Measurements from ENCODE around the gene MTFP1. TPM values are rescaled to one million over a fixed set of nuclear protein-coding genes. Genes with fewer than 3 reads are reported as not detected.

Gene MTFP1
- total RNA-seq, 1 experiment from 2014 or later = 65.7 TPM

DNA sequence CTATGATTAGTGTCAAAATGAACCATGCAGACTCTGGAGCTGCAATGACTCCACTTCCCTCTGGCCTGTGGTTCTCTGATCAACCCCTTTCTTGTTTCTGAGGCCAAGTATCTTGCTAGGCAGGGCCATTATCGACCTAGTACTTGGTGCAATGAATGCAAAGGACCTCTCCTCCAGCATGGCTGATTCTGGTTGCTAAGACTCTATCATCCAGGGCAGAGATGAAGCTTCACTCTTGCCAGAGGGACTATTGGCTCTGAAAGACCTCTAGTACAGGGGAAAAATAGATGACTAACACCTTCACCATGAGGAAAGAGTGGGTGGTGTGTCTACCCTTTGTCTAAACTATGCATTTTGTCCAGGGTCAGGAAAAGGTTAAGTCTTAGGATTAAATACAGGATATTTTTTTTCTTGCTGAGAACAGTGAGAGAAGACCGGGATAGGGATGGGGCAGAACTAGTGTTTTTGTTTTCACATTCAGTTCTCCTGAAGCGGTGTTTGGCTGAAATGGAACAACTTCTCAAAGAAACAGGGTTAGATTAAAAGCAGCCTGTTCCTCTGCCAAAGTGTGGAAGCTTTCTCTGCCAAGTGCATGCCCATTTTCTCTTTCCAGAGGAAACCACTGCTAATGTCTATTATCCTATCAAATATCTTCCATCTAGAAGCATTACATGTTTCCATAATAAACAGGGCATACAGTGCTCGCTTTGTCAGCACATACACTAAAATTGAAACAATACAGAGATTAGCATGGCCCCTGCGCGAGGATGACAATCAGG lies 5.0 kb upstream of the MTFP1 start:
- DNase-seq = peak; percentile 59
- Histone ChIP-seq H3K4me3 (ENCODE audit: low read length) (peak overlapping the region; percentile 20; the same call in 1 of the 2 replicates), H3K4me1 (ENCODE audit: insufficient read depth, low read length) (peaks cover 46% of the 10 kb centered on the region), H3K27ac (ENCODE audit: low read length) (peak overlapping the region; percentile 95), H3K27me3 (ENCODE audit: low read length) (no peaks in the 10 kb centered on the region), H3K9me2 (replicated peaks; ENCODE audit: low read length) (no peaks in the 10 kb centered on the region), H4K20me1 (ENCODE audit: low read length) (no peaks in the 10 kb centered on the region), H3K4me2 (ENCODE audit: low read length) (peak overlapping the region; percentile 83), H3K79me2 (ENCODE audit: low read length) (peaks cover 28% of the 10 kb centered on the region), H3K36me3 (ENCODE audit: low read depth, low read length) (peaks cover 26% of the 10 kb centered on the region), H2AFZ (ENCODE audit: low read length) (no peak overlapping the region), H3K9ac (ENCODE audit: low read length) (peak overlapping the region; percentile 93), H3F3A (ENCODE audit: low read length, unreplicated experiment) (no peaks in the 10 kb centered on the region), H3K9me3 (ENCODE audit: low read length) (no peaks in the 10 kb centered on the region)
- no peak for ATAC-seq
- TF ChIP-seq, protein P1, sequence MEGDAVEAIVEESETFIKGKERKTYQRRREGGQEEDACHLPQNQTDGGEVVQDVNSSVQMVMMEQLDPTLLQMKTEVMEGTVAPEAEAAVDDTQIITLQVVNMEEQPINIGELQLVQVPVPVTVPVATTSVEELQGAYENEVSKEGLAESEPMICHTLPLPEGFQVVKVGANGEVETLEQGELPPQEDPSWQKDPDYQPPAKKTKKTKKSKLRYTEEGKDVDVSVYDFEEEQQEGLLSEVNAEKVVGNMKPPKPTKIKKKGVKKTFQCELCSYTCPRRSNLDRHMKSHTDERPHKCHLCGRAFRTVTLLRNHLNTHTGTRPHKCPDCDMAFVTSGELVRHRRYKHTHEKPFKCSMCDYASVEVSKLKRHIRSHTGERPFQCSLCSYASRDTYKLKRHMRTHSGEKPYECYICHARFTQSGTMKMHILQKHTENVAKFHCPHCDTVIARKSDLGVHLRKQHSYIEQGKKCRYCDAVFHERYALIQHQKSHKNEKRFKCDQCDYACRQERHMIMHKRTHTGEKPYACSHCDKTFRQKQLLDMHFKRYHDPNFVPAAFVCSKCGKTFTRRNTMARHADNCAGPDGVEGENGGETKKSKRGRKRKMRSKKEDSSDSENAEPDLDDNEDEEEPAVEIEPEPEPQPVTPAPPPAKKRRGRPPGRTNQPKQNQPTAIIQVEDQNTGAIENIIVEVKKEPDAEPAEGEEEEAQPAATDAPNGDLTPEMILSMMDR (conservative IDR thresholded peaks at IDR 0.05; ENCODE audit: low read depth, low read length) = no peak
- TF ChIP-seq EZH2phosphoT487 (IDR thresholded peaks at IDR 0.05; ENCODE audit: borderline replicate concordance, low read length) (no peak), EZH2 (IDR thresholded peaks at IDR 0.05; ENCODE audit: low read length, unreplicated experiment) (no peak)
- POLR2A ChIA-PET (ENCODE audit: unreplicated experiment) = no interaction called here
- BruUV-seq (replicated peaks) = no TSS peak
- intact Hi-C loops (cut with micrococcal nuclease) = no loop called here
- CTCF ChIA-PET = no interaction called here

DNA sequence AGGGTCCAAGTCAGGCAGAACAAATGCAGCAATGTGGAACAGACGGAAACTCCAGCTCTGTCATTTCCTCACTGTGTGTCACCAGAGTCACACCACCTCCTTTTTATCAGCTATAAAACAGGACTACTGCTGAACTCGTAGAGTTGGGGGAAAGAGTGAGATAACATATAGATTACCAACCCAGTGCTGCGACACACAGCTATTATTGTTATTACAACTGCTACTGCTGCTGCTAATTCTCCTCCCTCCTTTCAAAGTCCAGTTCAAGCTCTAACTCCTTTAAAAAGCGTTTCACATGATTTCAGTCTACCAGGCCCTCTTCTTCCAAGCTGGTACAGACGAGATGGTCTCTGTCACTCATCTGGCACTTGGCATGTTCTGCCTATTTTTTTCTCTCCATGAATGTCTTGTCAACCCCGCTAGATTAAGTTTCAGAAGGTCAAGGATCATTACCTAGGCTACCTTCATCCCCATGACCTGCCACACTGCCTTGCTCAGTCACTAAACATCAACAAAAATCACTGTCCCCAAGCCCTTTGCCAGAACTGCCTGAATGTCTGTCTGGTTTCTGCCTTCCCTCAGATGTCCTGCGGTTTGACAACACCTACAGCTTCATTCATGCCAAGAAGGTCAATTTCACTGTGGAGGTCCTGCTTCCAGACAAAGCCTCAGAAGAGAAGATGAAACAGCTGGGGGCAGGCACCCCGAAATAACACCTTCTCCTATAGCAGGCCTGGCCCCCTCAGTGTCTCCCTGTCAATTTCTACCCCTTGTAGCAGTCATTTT lies 3.7 kb upstream of the MTFP1 start:
- Histone ChIP-seq H3K27me3 (ENCODE audit: low read length) (no peaks in the 10 kb centered on the region), H3K4me3 (ENCODE audit: low read length) (peak overlapping the region; percentile 67; the same call in 1 of the 2 replicates), H3K4me1 (ENCODE audit: insufficient read depth, low read length) (peaks cover 53% of the 10 kb centered on the region), H3K9me3 (ENCODE audit: low read length) (no peaks in the 10 kb centered on the region), H3K9me2 (replicated peaks; ENCODE audit: low read length) (no peaks in the 10 kb centered on the region), H2AFZ (ENCODE audit: low read length) (no peak overlapping the region), H3K79me2 (ENCODE audit: low read length) (peaks cover 32% of the 10 kb centered on the region), H3K4me2 (ENCODE audit: low read length) (peak overlapping the region; percentile 83), H4K20me1 (ENCODE audit: low read length) (no peaks in the 10 kb centered on the region), H3K36me3 (ENCODE audit: low read depth, low read length) (peaks cover 15% of the 10 kb centered on the region; the same call in 1 of the 2 replicates), H3F3A (ENCODE audit: low read length, unreplicated experiment) (no peaks in the 10 kb centered on the region), H3K9ac (ENCODE audit: low read length) (peak overlapping the region; percentile 93), H3K27ac (ENCODE audit: low read length) (peak overlapping the region; percentile 95)
- no TSS peak for BruUV-seq (replicated peaks)
- TF ChIP-seq EZH2phosphoT487 (IDR thresholded peaks at IDR 0.05; ENCODE audit: borderline replicate concordance, low read length) (no peak), EZH2 (IDR thresholded peaks at IDR 0.05; ENCODE audit: low read length, unreplicated experiment) (no peak)
- TF ChIP-seq, protein P1 (conservative IDR thresholded peaks at IDR 0.05; ENCODE audit: low read depth, low read length) = no peak
- ChIA-PET CTCF (interaction anchor here (1.2 kb wide), 1 partner anchor 134 kb away, joined by 7 read pairs; no protein-coding TSS in a partner anchor), POLR2A (ENCODE audit: unreplicated experiment) (interaction anchor here (0.5 kb wide), 1 partner anchor 20 kb away, joined by 8 read pairs; no protein-coding TSS in a partner anchor)
- intact Hi-C loops (cut with micrococcal nuclease) = no loop called here
- DNase-seq (peak; percentile 19), ATAC-seq (no peak)

All from PC-3 (cell line).